ENCODE data around the gene MAP4K4.
"Not testable (repeated sequence)": the region's sequence is repeated elsewhere in the genome, so short reads cannot be mapped to it uniquely, and the experiment has no call there.

Gene MAP4K4

GRCh38 chr2:101744832-101745231 is 47.3 kb downstream of the MAP4K4 start:
- DNase-seq: no peak

GRCh38 chr2:101745711-101746694 is 48.5 kb downstream of the MAP4K4 start:
- no peak for DNase-seq

GRCh38 chr2:101748000-101748399 is 50.5 kb downstream of the MAP4K4 start:
- DNase-seq: no peak

- DNase-seq: not testable (repeated sequence)
Measured at GRCh38 chr2:101748462-101748861, 51.0 kb downstream of the MAP4K4 start.

- DNase-seq: no peak
Measured at GRCh38 chr2:101750688-101751087, 53.2 kb downstream of the MAP4K4 start.

- no peak for DNase-seq
Measured at GRCh38 chr2:101751276-101751815, 53.8 kb downstream of the MAP4K4 start.

GRCh38 chr2:101751875-101752619 is 54.5 kb downstream of the MAP4K4 start:
- no peak for DNase-seq

GRCh38 chr2:101752716-101753616 is 55.5 kb downstream of the MAP4K4 start:
- no peak for DNase-seq

GRCh38 chr2:101753720-101754490 is 56.4 kb downstream of the MAP4K4 start:
- DNase-seq: no peak

- no peak for DNase-seq
Measured at GRCh38 chr2:101754618-101755017, 57.1 kb downstream of the MAP4K4 start.

- no peak for DNase-seq
Measured at GRCh38 chr2:101756266-101756665, 58.8 kb downstream of the MAP4K4 start.

GRCh38 chr2:101758001-101758400 is 60.5 kb downstream of the MAP4K4 start:
- no peak for DNase-seq

- no peak for DNase-seq
Measured at GRCh38 chr2:101759162-101759561, 61.7 kb downstream of the MAP4K4 start.

GRCh38 chr2:101762451-101763171 is 65.1 kb downstream of the MAP4K4 start:
- DNase-seq: no peak

GRCh38 chr2:101763496-101764333 is 66.2 kb downstream of the MAP4K4 start:
- no peak for DNase-seq

- no peak for DNase-seq
Measured at GRCh38 chr2:101766337-101766736, 68.8 kb downstream of the MAP4K4 start.

GRCh38 chr2:101766871-101767739 is 69.6 kb downstream of the MAP4K4 start:
- no peak for DNase-seq

GRCh38 chr2:101768556-101769220 is 71.2 kb downstream of the MAP4K4 start:
- DNase-seq: no peak
